ENCODE results near the gene BAIAP2.
A peak's percentile ranks its signal among the peaks of the same experiment; 100 is the strongest.

DNA sequence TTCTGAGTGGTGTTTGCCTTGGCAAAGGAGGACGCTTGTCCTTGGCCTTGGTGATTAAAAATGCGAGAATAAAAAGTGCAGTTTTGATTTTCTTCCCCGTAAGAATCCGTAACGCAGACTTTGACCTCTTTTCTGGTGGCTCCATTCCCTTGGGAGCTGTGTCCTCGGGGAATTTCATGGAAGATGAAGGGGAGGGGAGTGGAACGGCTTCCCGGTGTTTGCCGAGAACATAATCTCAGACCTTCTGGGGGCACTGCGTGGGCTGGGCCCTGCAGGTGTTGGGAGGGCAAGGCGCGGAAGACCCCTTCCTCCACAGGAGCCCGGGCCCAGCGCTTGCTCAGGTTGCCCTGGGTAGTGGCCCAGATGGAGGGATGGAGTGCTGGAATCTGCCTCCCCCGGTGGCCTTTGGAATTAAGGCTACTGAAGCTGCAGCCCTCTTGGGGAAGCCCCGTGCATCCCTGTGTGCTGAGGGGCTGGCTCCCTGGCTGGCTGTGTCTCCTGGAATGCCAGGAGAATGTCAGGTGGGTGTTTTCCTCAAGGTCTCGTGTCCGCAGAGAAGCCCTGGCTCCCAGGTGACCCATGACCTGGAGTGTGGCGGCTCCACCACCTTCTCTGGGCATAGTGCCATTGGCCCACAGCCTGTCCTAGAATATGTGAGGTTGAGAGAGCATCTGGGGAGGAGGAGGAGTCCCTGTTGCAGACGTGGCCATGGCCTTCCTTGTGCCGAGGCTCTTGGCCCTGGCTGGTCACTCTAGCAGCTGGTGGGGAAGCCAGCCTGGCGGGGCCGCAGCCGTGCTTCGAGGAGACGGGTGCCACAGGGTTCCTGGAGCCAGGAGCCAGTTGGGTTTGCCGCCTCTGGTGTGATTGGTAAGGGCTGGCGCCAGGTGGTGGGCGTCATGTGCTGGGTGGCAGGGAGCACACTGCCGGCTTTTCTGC lies 3.1 kb downstream of the BAIAP2 start:
- peak; percentile 23; the same call in 1 of the 2 replicates for TF ChIP-seq POLR2AphosphoS5 (IDR thresholded peaks at IDR 0.05; ENCODE audit: low read depth, low read length)
- TF ChIP-seq TAF1 (IDR thresholded peaks at IDR 0.05; ENCODE audit: borderline replicate concordance, insufficient read depth, low read length), result no peak
- TF ChIP-seq, protein P1, sequence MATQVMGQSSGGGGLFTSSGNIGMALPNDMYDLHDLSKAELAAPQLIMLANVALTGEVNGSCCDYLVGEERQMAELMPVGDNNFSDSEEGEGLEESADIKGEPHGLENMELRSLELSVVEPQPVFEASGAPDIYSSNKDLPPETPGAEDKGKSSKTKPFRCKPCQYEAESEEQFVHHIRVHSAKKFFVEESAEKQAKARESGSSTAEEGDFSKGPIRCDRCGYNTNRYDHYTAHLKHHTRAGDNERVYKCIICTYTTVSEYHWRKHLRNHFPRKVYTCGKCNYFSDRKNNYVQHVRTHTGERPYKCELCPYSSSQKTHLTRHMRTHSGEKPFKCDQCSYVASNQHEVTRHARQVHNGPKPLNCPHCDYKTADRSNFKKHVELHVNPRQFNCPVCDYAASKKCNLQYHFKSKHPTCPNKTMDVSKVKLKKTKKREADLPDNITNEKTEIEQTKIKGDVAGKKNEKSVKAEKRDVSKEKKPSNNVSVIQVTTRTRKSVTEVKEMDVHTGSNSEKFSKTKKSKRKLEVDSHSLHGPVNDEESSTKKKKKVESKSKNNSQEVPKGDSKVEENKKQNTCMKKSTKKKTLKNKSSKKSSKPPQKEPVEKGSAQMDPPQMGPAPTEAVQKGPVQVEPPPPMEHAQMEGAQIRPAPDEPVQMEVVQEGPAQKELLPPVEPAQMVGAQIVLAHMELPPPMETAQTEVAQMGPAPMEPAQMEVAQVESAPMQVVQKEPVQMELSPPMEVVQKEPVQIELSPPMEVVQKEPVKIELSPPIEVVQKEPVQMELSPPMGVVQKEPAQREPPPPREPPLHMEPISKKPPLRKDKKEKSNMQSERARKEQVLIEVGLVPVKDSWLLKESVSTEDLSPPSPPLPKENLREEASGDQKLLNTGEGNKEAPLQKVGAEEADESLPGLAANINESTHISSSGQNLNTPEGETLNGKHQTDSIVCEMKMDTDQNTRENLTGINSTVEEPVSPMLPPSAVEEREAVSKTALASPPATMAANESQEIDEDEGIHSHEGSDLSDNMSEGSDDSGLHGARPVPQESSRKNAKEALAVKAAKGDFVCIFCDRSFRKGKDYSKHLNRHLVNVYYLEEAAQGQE (IDR thresholded peaks at IDR 0.05; ENCODE audit: insufficient read depth in 1 of 2, low read depth in 2 of 2, low read length in 2 of 2), result no peak
- no peak for TF ChIP-seq SIN3A (IDR thresholded peaks at IDR 0.05; ENCODE audit: borderline replicate concordance, insufficient read depth, low read length)

Data from PFSK-1 (cell line).